Smooth muscle cell (in vitro differentiated cells): ENCODE results near the gene SKAP1. TPM values are rescaled to one million over a fixed set of nuclear protein-coding genes. Genes with fewer than 3 reads are reported as not detected.

Experiments used
- DNase-seq: peaks from one replicate; lab custom pipeline; 2025; ENCODE audit not compliant: unreplicated experiment; lab: John Stamatoyannopoulos, UW
- H2AFZ ChIP-seq: fragments of 200-600 bp; sonication (generic); 2 replicates; pipeline ENCODE4 v1.6.0; 2016; ENCODE audit warnings: antibody characterized with exemption, low read depth, mild to moderate bottlenecking
- H3F3A ChIP-seq: fragments of 200-600 bp; sonication (generic); 2 replicates; pipeline ENCODE4 v1.6.0; 2017; ENCODE audit warnings: antibody characterized with exemption, low read depth
- H3K27ac ChIP-seq: fragments of 200-600 bp; sonication (generic); 2 replicates; pipeline ENCODE4 v1.5.1; 2016; ENCODE audit warnings: low read depth, mild to moderate bottlenecking
- H3K27me3 ChIP-seq: fragments of 200-600 bp; sonication (generic); 2 replicates; pipeline ENCODE4 v1.6.1; 2016; ENCODE audit warnings: low read depth, mild to moderate bottlenecking
- H3K36me3 ChIP-seq: fragments of 200-600 bp; sonication (generic); 2 replicates; pipeline ENCODE4 v1.5.1; 2016; ENCODE audit warnings: low read depth
- H3K4me1 ChIP-seq: fragments of 200-600 bp; sonication (generic); 2 replicates; pipeline ENCODE4 v1.5.1; 2016; ENCODE audit warnings: low read depth
- H3K4me2 ChIP-seq: fragments of 200-600 bp; sonication (generic); 2 replicates; pipeline ENCODE4 v1.6.0; 2016; ENCODE audit warnings: mild to moderate bottlenecking
- H3K4me3 ChIP-seq: fragments of 200-600 bp; sonication (generic); 2 replicates; pipeline ENCODE4 v1.5.1; 2016; ENCODE audit warnings: mild to moderate bottlenecking
- H3K79me2 ChIP-seq: fragments of 200-600 bp; sonication (generic); 2 replicates; pipeline ENCODE4 v1.6.0; 2016; ENCODE audit warnings: low read depth, mild to moderate bottlenecking
- H3K9ac ChIP-seq: fragments of 200-600 bp; sonication (generic); 2 replicates; pipeline ENCODE4 v1.6.0; 2016; ENCODE audit warnings: low read depth
- H3K9me3 ChIP-seq: fragments of 200-600 bp; sonication (generic); replicated peaks from 2 replicates; pipeline ENCODE4 v1.5.1; 2016; ENCODE audit warnings: low read depth
- H4K20me1 ChIP-seq: fragments of 200-600 bp; sonication (generic); 2 replicates; pipeline ENCODE4 v1.6.0; 2016; ENCODE audit warnings: low read depth
- CTCF ChIP-seq: fragments of 200-600 bp; sonication (generic); IDR thresholded peaks from 2 replicates; pipeline ENCODE4 v1.5.1; 2017; ENCODE audit warnings: borderline replicate concordance, mild to moderate bottlenecking, antibody characterized with exemption; ENCODE audit not compliant: insufficient read depth, poor library complexity, severe bottlenecking
- WGBS: methylation state at CpG from one replicate; pipeline ENCODE4 v1.1.7; 2016; ENCODE audit warnings: low lambda C conversion rate; 5-methylcytosine and 5-hydroxymethylcytosine counted together
- polyA plus RNA-seq: library from polyadenylated mRNA; unstranded; fragments of >200 nt; fragmentation: Nextera tagmentation; extraction: Ambion mirVana; gene quantifications from 2 replicates; pipeline ENCODE4 v1.2.1, GENCODE V29; 2016
- total RNA-seq: library from RNA; depleted of rRNA; stranded (reverse); fragments of >200 nt; gene quantifications from 2 replicates; pipeline ENCODE4 v1.2.3, GENCODE V29; 2014

The SKAP1 gene
- total and polyA plus RNA-seq, 2 experiments from 2014 or later = not detected

- no peak for DNase-seq
- no peak for TF ChIP-seq CTCF
- Histone ChIP-seq H3K4me2 (no peak overlapping the region), H3K9me3 (no peaks in the 10 kb centered on the region), H3K9ac (no peak overlapping the region), H3K4me1 (no peaks in the 10 kb centered on the region), H2AFZ (no peak overlapping the region), H3K27me3 (peaks cover 17% of the 10 kb centered on the region), H3F3A (no peaks in the 10 kb centered on the region), H3K4me3 (no peak overlapping the region), H3K79me2 (no peaks in the 10 kb centered on the region), H3K27ac (no peak overlapping the region), H4K20me1 (no peaks in the 10 kb centered on the region), H3K36me3 (no peaks in the 10 kb centered on the region)
- 80% methylated on average over 6 of the region's 6 CpGs for WGBS
Measured at GRCh38 chr17:48225725-48226567, 204.1 kb downstream of the SKAP1 start.

DNA sequence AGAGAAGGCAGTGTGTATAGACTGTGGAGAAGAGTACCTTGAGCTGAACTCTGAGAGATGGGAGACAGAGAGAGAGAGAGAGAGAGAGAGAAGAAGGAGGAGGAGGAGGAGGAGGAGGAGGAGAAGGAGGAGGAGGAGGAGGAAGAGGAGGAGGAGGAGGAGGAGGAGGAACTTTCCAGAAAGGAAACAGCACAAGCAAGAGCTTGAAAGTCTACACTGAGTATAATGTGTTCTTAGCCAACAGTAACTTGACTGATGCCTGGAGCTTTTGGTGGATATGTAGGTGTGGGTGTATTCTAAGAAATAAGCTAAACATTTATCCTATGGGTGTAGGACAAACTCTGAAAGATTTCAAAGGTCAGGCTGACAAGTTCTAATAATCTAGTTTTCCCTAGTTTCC, 206.1 kb downstream of the SKAP1 start:
- no peak for DNase-seq
- TF ChIP-seq CTCF = no peak
- H4K20me1 ChIP-seq = no peaks in the 10 kb centered on the region
- H3K4me1 ChIP-seq = no peaks in the 10 kb centered on the region
- no peaks in the 10 kb centered on the region for H3F3A ChIP-seq
- H3K4me3 ChIP-seq = no peak overlapping the region
- no peak overlapping the region for H3K9ac ChIP-seq
- H3K79me2 ChIP-seq = no peaks in the 10 kb centered on the region
- peaks cover 10% of the 10 kb centered on the region for H3K27me3 ChIP-seq
- H3K9me3 ChIP-seq = no peaks in the 10 kb centered on the region
- no peaks in the 10 kb centered on the region for H3K36me3 ChIP-seq
- no peak overlapping the region for H3K4me2 ChIP-seq
- H2AFZ ChIP-seq = no peak overlapping the region
- H3K27ac ChIP-seq = no peak overlapping the region

DNA sequence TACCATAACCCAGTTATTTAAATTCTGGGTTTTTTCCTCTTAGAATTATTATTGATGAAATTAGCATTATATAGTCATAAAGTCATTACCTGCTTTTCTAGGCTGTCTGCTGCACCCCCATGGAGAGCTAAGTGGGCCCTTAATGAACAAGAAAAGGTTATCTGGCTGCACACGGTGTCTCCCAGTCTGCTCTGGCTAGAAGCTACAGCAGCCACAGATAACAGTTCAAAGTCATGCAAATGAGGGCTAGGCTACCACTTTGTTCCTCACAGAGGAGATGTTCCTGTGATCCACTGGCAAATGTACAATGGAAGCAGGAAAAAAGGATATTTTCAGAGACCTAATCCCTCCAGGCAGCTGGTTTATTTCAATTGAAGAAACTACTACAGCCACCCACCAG, 210.4 kb downstream of the SKAP1 start:
- Histone ChIP-seq H3K27me3 (peaks cover 4% of the 10 kb centered on the region), H3K79me2 (no peaks in the 10 kb centered on the region), H3K27ac (no peak overlapping the region), H3K4me2 (no peak overlapping the region), H2AFZ (no peak overlapping the region), H4K20me1 (no peaks in the 10 kb centered on the region), H3K4me1 (no peaks in the 10 kb centered on the region), H3K36me3 (no peaks in the 10 kb centered on the region), H3K9me3 (no peaks in the 10 kb centered on the region), H3K4me3 (no peak overlapping the region), H3F3A (no peaks in the 10 kb centered on the region), H3K9ac (no peak overlapping the region)
- TF ChIP-seq CTCF = no peak
- 11% methylated on average over 1 of the region's 1 CpG for WGBS
- DNase-seq = no peak
